Heart right ventricle (tissue), 16 donors: Measurements from ENCODE around the gene HIPK3. TPM values are rescaled to one million over a fixed set of nuclear protein-coding genes. Genes with fewer than 3 reads are reported as not detected.

Experiments used
- ATAC-seq, 8 donors: fragments of 200-7000 bp; cut with Tn5 transposase; one replicate each; pipeline ENCODE4 v1.9.1; 2020; ENCODE audit warnings: mild to moderate bottlenecking in 8 of 8, moderate library complexity in 8 of 8, moderate number of reproducible peaks in 1 of 8
- DNase-seq, 2 donors: peaks; one replicate each; pipeline ENCODE4 v3.0.0-alpha.2; 2020
- H3K27ac ChIP-seq, 10 donors: fragments of 200-600 bp; sonication (generic) in 2 of 10; one replicate each; pipeline versions ENCODE4 v1.5.0 to v1.8.0; 2020 to 2022; ENCODE audit warnings: mild to moderate bottlenecking in 3 of 10
- H3K27me3 ChIP-seq, 7 donors: fragments of 200-600 bp; one replicate each; pipeline ENCODE4 v1.8.0; 2021 to 2022; ENCODE audit warnings: mild to moderate bottlenecking in 2 of 7
- H3K36me3 ChIP-seq, 9 donors: fragments of 200-600 bp; sonication (generic) in 1 of 9; one replicate each; pipeline versions ENCODE4 v1.5.0 to v1.8.0; 2020 to 2022; ENCODE audit warnings: mild to moderate bottlenecking in 2 of 9
- H3K4me1 ChIP-seq, 9 donors: fragments of 200-600 bp; sonication (generic) in 1 of 9; one replicate each; pipeline versions ENCODE4 v1.5.0 to v1.8.0; 2020 to 2022; ENCODE audit warnings: mild to moderate bottlenecking in 4 of 9
- H3K4me3 ChIP-seq, 10 donors: fragments of 200-600 bp; sonication (generic) in 2 of 10; one replicate each; pipeline versions ENCODE4 v1.5.0 to v1.8.0; 2020 to 2022; ENCODE audit warnings: mild to moderate bottlenecking in 7 of 10, moderate library complexity in 2 of 10
- H3K9me3 ChIP-seq, 11 donors: fragments of 200-600 bp in 10 of 11; sonication (generic) in 2 of 11; one replicate each; pipeline versions ENCODE4 v1.5.0 to v1.8.0; 2013 to 2022; ENCODE audit warnings: mild to moderate bottlenecking in 2 of 11, control low read depth in 1 of 11, moderate library complexity in 1 of 11
- CTCF ChIP-seq, 9 donors: fragments of 200-600 bp; sonication (generic) in 2 of 9; IDR thresholded peaks; one replicate each; pipeline versions ENCODE4 v1.5.0 to v1.8.0; 2021 to 2022; ENCODE audit warnings: antibody characterized with exemption in 9 of 9, mild to moderate bottlenecking in 5 of 9, moderate library complexity in 1 of 9
- WGBS, 2 donors: extraction: QIAGEN DNeasy Blood & Tissue Kit; methylation state at CpG; one replicate each; pipeline ENCODE4 v1.1.7; 2013; ENCODE audit warnings: inconsistent platforms in 1 of 2; 5-methylcytosine and 5-hydroxymethylcytosine counted together
- intact Hi-C, 10 donors: fragments of 100-400 bp; cut with DNase I; formaldehyde crosslinking; loops; one replicate each; pipeline versions ENCODE4 v1.11.1 to v1.14.2; 2022
- polyA plus RNA-seq, 2 donors: library from polyadenylated mRNA; stranded (reverse); fragments of 200-250 nt; gene quantifications; one replicate each; pipeline ENCODE4 v1.2.3, GENCODE V29; 2013
- total RNA-seq, 10 donors: library from RNA; stranded (reverse); fragmentation: NEBNext Ultra II Directional in 3 of 10; extraction: Animal tissue kit (Norgen Biotek cat#: 25700) in 3 of 10; gene quantifications; one replicate each; pipeline versions ENCODE4 v1.2.1 to v1.2.4, GENCODE V29; 2021 to 2023
- donor health status: Arrhythmogenic right ventricular cardiomyopathy.
- donor health status: ischemic (EF 13 %, LVEDD 7.1; RV severe dilation, severe dysfunction).
- donor health status: healthy with polysubstance abuse.
- donor health status: DM: no; HTN: yes; CAD: no.
- donor health status: DM: no; HTN: no; CAD: no.
- donor health status: ischemic (EF 25% LVEDD 6.9; RV normal size, moderate dysfunction).
- donor health status: ischemic (EF 25% LVEDD 5.7; RV mildly dilated, moderate dysfunction).
- donor health status: healthy.
- donor health status: DM: yes; HTN: yes; CAD: no.
- donor health status: Ischemic cardiomyopathy.
- donor health status: ischemic (EF 35%, LVEDD 5.7; RV mildly dilated, moderate dysfunction).
- donor health status: nonischemic (EF 11% LVEDD 7.7; RV severe dilation, severe dysfunction).
- donor health status: DM: yes; HTN: yes; CAD: no.
- donor health status: PGD.
- donor health status: ischemic (EF 29% LVEDD 5.4; RV normal size, mild dysfunction).
- donor health status: nonischemic (EF 23%, LVEDD 6.1; RV moderate dilation, normal function).

HIPK3 gene
- total and polyA plus RNA-seq, 12 donors: 15.9 to 334 (median 276) TPM

GRCh38 chr11:33373636-33374035 is 116.5 kb downstream of the HIPK3 start:
- H3K9me3 ChIP-seq: no peaks in the 10 kb centered on the region
- no peaks in the 10 kb centered on the region for H3K36me3 ChIP-seq
- TF ChIP-seq CTCF (IDR thresholded peaks at IDR 0.05): no peak
- H3K27me3 ChIP-seq: peaks cover 0 to 54% (median 33%) of the 10 kb centered on the region in 7 donors
- DNase-seq (no peak), ATAC-seq (no peak)
- no peak overlapping the region for H3K4me3 ChIP-seq
- peaks cover 0 to 12% (median 5%) of the 10 kb centered on the region in 9 donors for H3K4me1 ChIP-seq
- H3K27ac ChIP-seq: no peak overlapping the region
- intact Hi-C loops: no loop called here
- 76 to 88% methylated on average over 6 of the region's 6 CpGs for whole genome bisulfite sequencing, 2 donors

- no peak for TF ChIP-seq CTCF (IDR thresholded peaks at IDR 0.05)
- H3K27me3 ChIP-seq: peaks cover 0 to 62% (median 33%) of the 10 kb centered on the region in 7 donors
Measured at GRCh38 chr11:33375236-33375635, 118.1 kb downstream of the HIPK3 start.

GRCh38 chr11:33375688-33376311 is 118.6 kb downstream of the HIPK3 start, which contains the start of gene KIAA1549L:
Gene KIAA1549L, plus strand, starts transcription at chr11:33376108.
- intact Hi-C loops: loop anchor here in 2 of 10 donors (5.0 kb wide), 2 partner anchors 152 to 452 kb away; no protein-coding TSS in a partner anchor
- no peak for DNase-seq
- Histone ChIP-seq H3K4me3 (peak within 1 kb of the TSS in 9 of 10 donors; percentile 33 to 53 (median 46)), H3K36me3 (no peaks in the 10 kb centered on the region), H3K27me3 (peaks cover 0 to 62% (median 33%) of the 10 kb centered on the region in 7 donors), H3K9me3 (no peaks in the 10 kb centered on the region), H3K27ac (no peak within 1 kb of the TSS), H3K4me1 (peaks cover 0 to 12% (median 5%) of the 10 kb centered on the region in 9 donors)
- no peak for ATAC-seq
- no peak for TF ChIP-seq CTCF (IDR thresholded peaks at IDR 0.05)
- 1 to 4% methylated on average over 51 to 70 of the region's 70 CpGs for WGBS, 2 donors

More at GRCh38 chr11:33375236-33375635, 118.1 kb downstream of the HIPK3 start:
- Histone ChIP-seq H3K27ac (no peak overlapping the region), H3K36me3 (no peaks in the 10 kb centered on the region), H3K9me3 (no peaks in the 10 kb centered on the region), H3K4me3 (peak overlapping the region in 5 of 10 donors; percentile 43 to 53 (median 50)), H3K4me1 (peaks cover 0 to 12% (median 5%) of the 10 kb centered on the region in 9 donors)
- 83 to 88% methylated on average over 11 of the region's 11 CpGs for WGBS, 2 donors
- DNase-seq (no peak), ATAC-seq (no peak)
- intact Hi-C loops: loop anchor here in 2 of 10 donors (5.0 kb wide), 2 partner anchors 152 to 452 kb away; no protein-coding TSS in a partner anchor

GRCh38 chr11:33376331-33377310 is 119.4 kb downstream of the HIPK3 start:
- no peaks in the 10 kb centered on the region for H3K36me3 ChIP-seq
- H3K27me3 ChIP-seq: peaks cover 0 to 62% (median 33%) of the 10 kb centered on the region in 7 donors
- H3K9me3 ChIP-seq: no peaks in the 10 kb centered on the region
- 3% methylated on average over 96 to 106 of the region's 106 CpGs for WGBS, 2 donors
- H3K4me3 ChIP-seq: peak overlapping the region in 9 of 10 donors; percentile 33 to 53 (median 46)
- no peak overlapping the region for H3K27ac ChIP-seq
- peak in 1 of 8 donors; percentile 47 for ATAC-seq
- H3K4me1 ChIP-seq: peaks cover 0 to 12% (median 5%) of the 10 kb centered on the region in 9 donors
- peak in 1 of 2 donors; percentile 19 for DNase-seq
- intact Hi-C loops: loop anchor here in 2 of 10 donors (5.0 kb wide), 2 partner anchors 151 to 451 kb away; no protein-coding TSS in a partner anchor
- no peak for TF ChIP-seq CTCF (IDR thresholded peaks at IDR 0.05)
